OCI-LY1 (cell line): Measurements from ENCODE around the gene ANGPTL3.

ENCODE experiments used
- EZH2 ChIP-seq: fragments of 200-600 bp; sonication (generic), shearing (Covaris generic); IDR thresholded peaks from 2 replicates; pipeline ENCODE4 v1.8.0; 2017; ENCODE audit warnings: borderline replicate concordance, mixed run types, mild to moderate bottlenecking, antibody characterized with exemption, low read length, moderate library complexity, mixed read lengths
- TF ChIP-seq, protein P1 (sequence below): fragments of 200-600 bp; sonication (generic), shearing (Covaris generic); IDR thresholded peaks from 2 replicates; pipeline ENCODE4 v1.5.1; 2017; ENCODE audit warnings: mild to moderate bottlenecking, antibody characterized with exemption, low read length, moderate library complexity, mixed read lengths

DNA sequence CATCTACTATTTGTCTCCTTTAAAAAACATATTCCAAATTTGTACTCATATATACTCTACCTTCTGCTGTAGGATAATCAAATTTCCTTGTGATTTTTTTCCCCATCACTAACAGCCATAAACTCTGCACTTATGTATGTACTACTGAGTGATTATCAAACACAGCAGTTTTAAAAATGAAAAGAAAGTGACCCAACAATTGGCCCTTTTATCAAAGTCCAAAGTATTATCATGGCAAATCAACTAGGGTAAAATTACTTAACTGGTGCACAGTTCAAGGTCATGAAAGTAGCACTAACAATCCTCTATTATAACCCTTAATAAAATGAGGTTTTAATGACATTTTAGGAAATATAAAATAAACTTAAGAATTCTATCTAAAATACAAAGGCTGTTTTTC lies 11.6 kb downstream of the ANGPTL3 start:
- TF ChIP-seq, protein P1, sequence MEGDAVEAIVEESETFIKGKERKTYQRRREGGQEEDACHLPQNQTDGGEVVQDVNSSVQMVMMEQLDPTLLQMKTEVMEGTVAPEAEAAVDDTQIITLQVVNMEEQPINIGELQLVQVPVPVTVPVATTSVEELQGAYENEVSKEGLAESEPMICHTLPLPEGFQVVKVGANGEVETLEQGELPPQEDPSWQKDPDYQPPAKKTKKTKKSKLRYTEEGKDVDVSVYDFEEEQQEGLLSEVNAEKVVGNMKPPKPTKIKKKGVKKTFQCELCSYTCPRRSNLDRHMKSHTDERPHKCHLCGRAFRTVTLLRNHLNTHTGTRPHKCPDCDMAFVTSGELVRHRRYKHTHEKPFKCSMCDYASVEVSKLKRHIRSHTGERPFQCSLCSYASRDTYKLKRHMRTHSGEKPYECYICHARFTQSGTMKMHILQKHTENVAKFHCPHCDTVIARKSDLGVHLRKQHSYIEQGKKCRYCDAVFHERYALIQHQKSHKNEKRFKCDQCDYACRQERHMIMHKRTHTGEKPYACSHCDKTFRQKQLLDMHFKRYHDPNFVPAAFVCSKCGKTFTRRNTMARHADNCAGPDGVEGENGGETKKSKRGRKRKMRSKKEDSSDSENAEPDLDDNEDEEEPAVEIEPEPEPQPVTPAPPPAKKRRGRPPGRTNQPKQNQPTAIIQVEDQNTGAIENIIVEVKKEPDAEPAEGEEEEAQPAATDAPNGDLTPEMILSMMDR: no peak
- TF ChIP-seq EZH2: no peak
